ENCODE results near the gene FRMD4A. TPM values are rescaled to one million over a fixed set of nuclear protein-coding genes. Genes with fewer than 3 reads are reported as not detected.

FRMD4A gene
- total and polyA plus RNA-seq, 2 of the 4 experiments (the other 2 are of a cell fraction), result 30.3 to 68.8 TPM

DNA sequence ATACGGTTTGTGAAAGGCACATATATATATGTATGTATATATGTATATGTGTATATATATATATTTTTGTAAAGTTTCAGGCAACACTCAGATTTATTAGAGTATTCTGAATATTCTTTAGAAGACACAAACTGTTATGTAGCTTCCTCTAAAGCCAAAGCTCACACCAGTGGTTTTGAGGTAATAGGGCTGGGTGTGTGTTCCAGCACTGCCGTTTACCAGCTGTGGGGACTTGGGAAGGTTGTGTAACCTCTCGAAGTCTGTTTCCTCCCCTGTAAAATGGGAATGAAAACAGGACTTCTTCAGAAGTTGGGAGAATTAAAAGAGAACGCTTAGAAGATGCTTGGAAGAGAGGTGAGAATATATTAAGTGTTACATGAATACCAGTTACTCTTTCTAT, 649.2 kb downstream of the FRMD4A start:
- Histone ChIP-seq H4K91ac (ENCODE audit: insufficient read depth, low read depth, low read length) (no peak overlapping the region), H2BK120ac (ENCODE audit: low read depth, low read length) (no peak overlapping the region), H4K20me1 (ENCODE audit: insufficient read depth, low read length) (no peaks in the 10 kb centered on the region), H3K9me1 (ENCODE audit: insufficient read depth, low read length) (peaks cover 15% of the 10 kb centered on the region), H3K27me3 (ENCODE audit: control insufficient read depth, insufficient read depth, low read length) (no peaks in the 10 kb centered on the region), H3K56ac (ENCODE audit: extremely low read depth, insufficient read depth, low read length) (no peak overlapping the region), H3K4me3 (ENCODE audit: insufficient read depth, low read depth, low read length) (no peak overlapping the region), H2BK5ac (ENCODE audit: low read depth, low read length, poor library complexity, severe bottlenecking) (no peak overlapping the region), H3K79me1 (ENCODE audit: low read depth in 1 of 2, low read length in 2 of 2) (peaks cover 26 to 63% of the 10 kb centered on the region in 2 experiments), H4K8ac (ENCODE audit: low read depth in 2 of 2, low read length in 2 of 2) (no peak overlapping the region), H3K4me2 (ENCODE audit: low read depth, low read length) (no peak overlapping the region), H4K5ac (ENCODE audit: low read depth, low read length) (no peak overlapping the region), H3K23ac (ENCODE audit: low read depth, low read length) (no peak overlapping the region), H2AK5ac (ENCODE audit: low read depth, low read length) (no peak overlapping the region), H3K36me3 (ENCODE audit: control insufficient read depth, insufficient read depth, low read length) (peaks cover 23% of the 10 kb centered on the region), H3K4me1 (ENCODE audit: control insufficient read depth, insufficient read depth, low read length) (peaks cover 13% of the 10 kb centered on the region), H3K4ac (ENCODE audit: low read depth, low read length) (no peak overlapping the region), H3K9me3 (ENCODE audit: control insufficient read depth, insufficient read depth, low read length) (no peaks in the 10 kb centered on the region), H2BK15ac (ENCODE audit: low read depth, low read length) (no peak overlapping the region), H2AFZ (replicated peaks; ENCODE audit: low read length, poor library complexity) (no peak overlapping the region), H3K14ac (replicated peaks; ENCODE audit: low read depth, low read length) (no peak overlapping the region), H3K27ac (ENCODE audit: insufficient read depth, low read length) (no peak overlapping the region), H2AK9ac (replicated peaks; ENCODE audit: low read depth, low read length, poor library complexity) (no peak overlapping the region), H2BK20ac (ENCODE audit: low read depth, low read length) (no peak overlapping the region), H3K9ac (ENCODE audit: low read depth, low read length) (no peak overlapping the region), H3K18ac (ENCODE audit: low read depth, low read length) (no peak overlapping the region)
- in situ Hi-C loops (cut with MboI; ENCODE audit: low sequenced_read_pairs) (no loop called here), intact Hi-C loops (cut with micrococcal nuclease) (no loop called here), dilution Hi-C loops (cut with HindIII; ENCODE audit: low sequenced_read_pairs, unreplicated experiment) (no loop called here)
- no peak for DNase-seq
- TF ChIP-seq, protein P1, sequence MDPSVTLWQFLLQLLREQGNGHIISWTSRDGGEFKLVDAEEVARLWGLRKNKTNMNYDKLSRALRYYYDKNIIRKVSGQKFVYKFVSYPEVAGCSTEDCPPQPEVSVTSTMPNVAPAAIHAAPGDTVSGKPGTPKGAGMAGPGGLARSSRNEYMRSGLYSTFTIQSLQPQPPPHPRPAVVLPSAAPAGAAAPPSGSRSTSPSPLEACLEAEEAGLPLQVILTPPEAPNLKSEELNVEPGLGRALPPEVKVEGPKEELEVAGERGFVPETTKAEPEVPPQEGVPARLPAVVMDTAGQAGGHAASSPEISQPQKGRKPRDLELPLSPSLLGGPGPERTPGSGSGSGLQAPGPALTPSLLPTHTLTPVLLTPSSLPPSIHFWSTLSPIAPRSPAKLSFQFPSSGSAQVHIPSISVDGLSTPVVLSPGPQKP (IDR thresholded peaks at IDR 0.05; ENCODE audit: borderline replicate concordance, low read depth, low read length), result no peak
- TF ChIP-seq NFE2L2 (IDR thresholded peaks at IDR 0.05; ENCODE audit: low read depth, low read length), result no peak
- TF ChIP-seq CHD1 (IDR thresholded peaks at IDR 0.05; ENCODE audit: low read depth, low read length), result no peak
- no peak for TF ChIP-seq FOS (IDR thresholded peaks at IDR 0.05; ENCODE audit: low read depth, low read length)
- no peak for TF ChIP-seq USF2 (IDR thresholded peaks at IDR 0.05; ENCODE audit: low read depth, low read length)
- no peak for TF ChIP-seq MAFK (IDR thresholded peaks at IDR 0.05; ENCODE audit: low read depth, low read length)
- TF ChIP-seq, protein P2, sequence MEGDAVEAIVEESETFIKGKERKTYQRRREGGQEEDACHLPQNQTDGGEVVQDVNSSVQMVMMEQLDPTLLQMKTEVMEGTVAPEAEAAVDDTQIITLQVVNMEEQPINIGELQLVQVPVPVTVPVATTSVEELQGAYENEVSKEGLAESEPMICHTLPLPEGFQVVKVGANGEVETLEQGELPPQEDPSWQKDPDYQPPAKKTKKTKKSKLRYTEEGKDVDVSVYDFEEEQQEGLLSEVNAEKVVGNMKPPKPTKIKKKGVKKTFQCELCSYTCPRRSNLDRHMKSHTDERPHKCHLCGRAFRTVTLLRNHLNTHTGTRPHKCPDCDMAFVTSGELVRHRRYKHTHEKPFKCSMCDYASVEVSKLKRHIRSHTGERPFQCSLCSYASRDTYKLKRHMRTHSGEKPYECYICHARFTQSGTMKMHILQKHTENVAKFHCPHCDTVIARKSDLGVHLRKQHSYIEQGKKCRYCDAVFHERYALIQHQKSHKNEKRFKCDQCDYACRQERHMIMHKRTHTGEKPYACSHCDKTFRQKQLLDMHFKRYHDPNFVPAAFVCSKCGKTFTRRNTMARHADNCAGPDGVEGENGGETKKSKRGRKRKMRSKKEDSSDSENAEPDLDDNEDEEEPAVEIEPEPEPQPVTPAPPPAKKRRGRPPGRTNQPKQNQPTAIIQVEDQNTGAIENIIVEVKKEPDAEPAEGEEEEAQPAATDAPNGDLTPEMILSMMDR (conservative IDR thresholded peaks at IDR 0.05; ENCODE audit: low read depth, low read length), result no peak
- TF ChIP-seq RAD21 (IDR thresholded peaks at IDR 0.05; ENCODE audit: low read length), result no peak
- no peak for TF ChIP-seq MXI1 (IDR thresholded peaks at IDR 0.05; ENCODE audit: borderline replicate concordance, low read depth, low read length)
- TF ChIP-seq POLR2A (IDR thresholded peaks at IDR 0.05; ENCODE audit: low read depth, low read length), result no peak
- TF ChIP-seq BHLHE40 (IDR thresholded peaks at IDR 0.05; ENCODE audit: low read depth, low read length), result no peak
- TF ChIP-seq MAZ (IDR thresholded peaks at IDR 0.05; ENCODE audit: borderline replicate concordance, low read depth, low read length), result no peak
- TF ChIP-seq RFX5 (IDR thresholded peaks at IDR 0.05; ENCODE audit: low read depth, low read length), result no peak
- TF ChIP-seq RCOR1 (IDR thresholded peaks at IDR 0.05; ENCODE audit: insufficient replicate concordance, low read length), result no peak
- TF ChIP-seq SMC3 (IDR thresholded peaks at IDR 0.05; ENCODE audit: low read depth, low read length), result no peak
- no peak for TF ChIP-seq CEBPB (IDR thresholded peaks at IDR 0.05; ENCODE audit: low read depth, low read length)
- BruUV-seq (replicated peaks), result no TSS peak
- WGBS, 2 experiments (ENCODE audit: extremely low coverage in 2 of 2, insufficient read length in 1 of 2), result no CpG with 5 or more reads among the region's 4 CpGs
- ChIA-PET CTCF (interaction anchor here (0.6 kb wide), 1 partner anchor 1405 kb away, joined by 3 read pairs; no protein-coding TSS in a partner anchor), POLR2A (ENCODE audit: unreplicated experiment) (no interaction called here)
- ATAC-seq (ENCODE audit: low read depth), result no peak

Measured in IMR-90 (cell line).